ENCODE results near the gene STEAP1B.
"Not testable (repeated sequence)": the region's sequence is repeated elsewhere in the genome, so short reads cannot be mapped to it uniquely, and the experiment has no call there.

STEAP1B gene
- 0.05 to 0.17 reads per million in 2 donors for total RNA-seq

DNA sequence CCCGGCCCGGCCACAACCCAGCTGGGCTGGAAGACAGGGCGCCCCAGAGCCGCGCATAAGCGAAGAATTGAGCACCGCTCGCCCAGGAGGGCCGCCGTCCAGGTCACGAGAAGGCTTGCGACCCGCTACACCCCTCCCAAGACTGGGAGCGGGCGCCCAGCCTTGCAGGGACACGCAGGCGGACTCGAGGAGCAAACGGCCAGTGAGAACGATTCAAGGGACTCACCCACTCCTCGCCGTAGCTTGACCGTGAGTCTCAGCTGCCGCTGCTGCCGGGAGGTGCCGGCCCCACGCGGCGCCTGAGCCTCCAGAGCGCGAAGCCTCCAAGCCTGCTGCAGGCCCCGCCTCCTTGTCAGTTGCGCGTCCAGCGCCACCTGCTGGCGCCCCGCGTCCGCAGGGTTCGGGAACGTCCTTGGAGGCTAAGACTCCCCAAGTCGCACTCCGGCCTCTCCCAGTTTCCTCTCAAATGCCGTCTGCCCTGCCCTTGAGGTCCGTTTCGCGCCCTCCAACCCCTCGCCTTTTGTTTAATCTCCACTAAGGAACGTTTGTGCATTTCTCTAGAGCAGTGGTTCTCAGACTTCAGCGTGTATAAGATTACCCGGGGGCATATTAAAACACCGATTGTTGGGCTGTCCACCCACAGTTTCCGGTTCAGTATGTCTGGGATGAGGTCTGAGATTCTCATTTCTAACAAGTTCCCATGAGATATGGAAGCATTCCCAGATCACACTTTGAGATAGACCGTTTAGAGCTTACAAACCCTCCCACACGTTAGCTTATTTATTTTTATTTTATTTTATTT is at the start of gene STEAP1B:
TSS of gene STEAP1B (minus strand) at position 301 of the 802 bp plus-strand sequence. CDS start 5,333 bp downstream, outside the sequence.
- DNase-seq, result peak; percentile 44

DNA sequence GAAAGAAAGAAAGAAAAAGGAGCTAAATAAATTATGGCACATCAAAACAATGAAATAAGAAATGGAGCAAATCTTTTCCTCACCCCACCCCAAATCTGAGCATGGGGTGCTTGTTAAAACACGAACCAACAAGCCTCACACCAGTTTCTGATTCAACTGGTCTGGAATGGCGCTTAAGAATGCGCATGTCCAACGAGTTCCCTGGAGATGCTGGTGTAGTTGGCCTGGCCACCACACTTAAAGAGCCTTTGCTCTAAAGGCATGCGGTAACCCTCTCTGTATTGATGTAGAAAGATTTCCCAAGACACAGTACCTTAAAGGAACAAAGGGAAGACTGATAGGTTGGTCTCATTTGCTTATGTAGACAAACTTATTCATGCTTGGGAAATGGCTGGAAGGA is 49.1 kb upstream of the STEAP1B start:
- no peak for DNase-seq

DNA sequence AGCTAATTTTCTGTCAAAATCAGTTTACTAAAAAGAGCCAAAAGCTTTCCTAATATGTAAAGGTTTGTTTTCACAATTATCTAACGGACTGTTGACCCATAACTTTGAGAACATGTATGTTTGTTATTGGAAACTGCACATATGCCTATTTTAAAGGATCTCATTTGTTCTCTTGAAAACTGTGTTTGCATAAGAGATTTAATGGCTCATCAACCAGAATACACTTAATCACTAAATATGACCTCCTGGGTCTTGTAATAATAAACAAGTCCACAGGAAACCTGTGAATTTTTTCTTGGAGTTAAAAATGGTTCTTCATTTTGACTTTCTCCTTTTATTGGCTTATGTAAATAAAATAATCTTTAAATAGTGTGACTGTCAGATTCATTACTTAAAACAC is 48.3 kb upstream of the STEAP1B start:
- no peak for DNase-seq

DNA sequence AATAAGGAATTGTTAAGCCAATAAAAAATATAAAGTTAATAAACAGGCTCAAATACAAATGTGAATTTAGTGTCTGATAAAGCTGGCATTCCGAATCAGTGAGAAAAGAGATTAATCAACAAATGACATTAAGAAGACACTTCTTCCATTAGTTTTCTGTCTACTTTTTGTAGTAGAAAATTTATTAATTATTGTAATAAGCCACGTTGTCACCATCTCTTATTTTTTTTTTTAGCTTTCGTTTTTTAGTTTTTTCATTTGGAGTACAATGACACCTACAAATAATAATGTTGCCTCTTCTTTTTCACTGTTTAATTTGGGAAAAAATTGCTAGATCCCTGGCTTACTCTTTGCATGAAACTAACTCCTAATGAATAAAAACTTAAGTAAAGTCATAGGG is 46.8 kb upstream of the STEAP1B start:
- no peak for DNase-seq

GRCh38 chr7:22545529-22545928 is 45.5 kb upstream of the STEAP1B start:
- DNase-seq, result no peak

DNA sequence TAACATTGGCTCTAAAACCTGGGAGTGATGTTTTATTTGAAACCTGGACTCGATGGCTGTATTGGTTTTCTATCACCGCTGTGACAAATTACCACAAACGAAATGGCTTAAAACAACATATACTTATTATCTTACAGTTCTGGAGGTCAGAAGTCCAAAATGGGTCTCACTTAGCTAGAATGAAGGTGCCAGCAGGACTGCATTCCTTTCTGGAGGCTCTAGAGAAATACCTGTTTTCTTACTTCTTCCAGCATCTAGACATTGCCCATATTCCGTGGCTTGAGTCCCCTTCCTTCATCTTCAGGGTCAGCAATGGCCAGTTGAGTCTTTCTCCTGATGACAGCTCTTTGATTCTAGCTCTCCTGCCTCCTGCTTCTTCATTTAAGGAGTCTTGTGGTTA is 44.3 kb upstream of the STEAP1B start:
- DNase-seq, result no peak

- DNase-seq, result no peak
Observed at GRCh38 chr7:22543169-22543568, 43.2 kb upstream of the STEAP1B start.

DNA sequence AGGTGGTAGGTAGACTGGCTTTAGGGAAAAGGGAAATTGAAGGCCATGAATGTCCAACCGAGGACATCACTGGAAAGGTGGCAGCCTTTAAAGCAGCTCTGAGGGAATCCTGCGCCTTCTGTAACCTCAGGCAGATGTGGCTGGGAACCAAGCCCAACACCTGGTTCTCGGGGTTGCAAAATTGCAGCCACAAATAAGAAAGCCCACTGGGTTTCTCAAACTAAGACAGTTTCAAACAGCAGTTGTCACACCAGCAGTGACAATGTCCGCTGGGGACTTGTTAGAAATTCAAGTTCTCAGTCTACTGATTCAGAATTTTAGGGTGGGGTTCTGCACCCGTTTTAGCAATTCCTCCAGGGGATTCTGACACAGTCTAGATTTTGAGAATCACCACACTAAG is 42.7 kb upstream of the STEAP1B start:
- DNase-seq, result no peak

DNA sequence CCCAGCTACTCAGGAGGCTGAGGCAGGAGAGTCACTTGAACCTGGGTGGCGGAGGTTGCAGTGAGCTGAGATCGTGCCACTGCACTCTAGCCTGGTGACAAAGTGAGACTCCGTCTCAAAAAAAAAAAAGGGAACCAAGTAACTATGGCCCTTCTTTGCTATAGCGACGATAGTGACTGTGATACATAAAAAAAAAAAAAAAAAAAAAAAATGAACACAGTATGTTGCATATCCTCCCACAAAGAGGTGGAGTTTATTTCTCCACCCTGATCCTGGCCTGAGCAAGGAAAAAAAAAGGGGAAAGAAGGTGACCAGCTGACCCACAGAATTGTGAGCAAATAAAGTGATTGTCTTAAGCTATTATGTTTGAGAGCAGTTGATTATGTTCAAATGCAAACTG is 42.3 kb upstream of the STEAP1B start:
- no peak for DNase-seq

DNA sequence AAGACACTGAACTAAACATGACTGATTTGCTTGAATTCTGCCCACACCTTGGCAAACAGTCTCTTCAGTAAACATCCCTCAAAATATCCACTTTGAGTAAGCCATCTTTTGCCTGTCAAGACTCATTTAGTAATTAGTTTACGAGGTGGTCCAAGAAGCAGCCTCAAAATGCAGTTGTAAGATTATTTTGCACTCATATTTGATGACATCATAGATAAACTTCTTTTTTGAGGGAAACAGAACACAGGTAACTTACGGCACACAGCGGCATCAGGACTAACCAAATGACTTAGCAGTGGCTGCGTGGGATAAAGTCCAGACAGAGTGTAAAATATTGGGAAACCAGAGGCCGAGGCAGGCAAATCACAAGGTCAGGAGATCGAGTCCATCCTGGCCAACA is 41.8 kb upstream of the STEAP1B start:
- no peak for DNase-seq

- not testable (repeated sequence) for DNase-seq
Observed at GRCh38 chr7:22528537-22528936, 28.5 kb upstream of the STEAP1B start.

GRCh38 chr7:22524353-22524947 is 24.5 kb upstream of the STEAP1B start:
- DNase-seq, result not testable (repeated sequence)

DNA sequence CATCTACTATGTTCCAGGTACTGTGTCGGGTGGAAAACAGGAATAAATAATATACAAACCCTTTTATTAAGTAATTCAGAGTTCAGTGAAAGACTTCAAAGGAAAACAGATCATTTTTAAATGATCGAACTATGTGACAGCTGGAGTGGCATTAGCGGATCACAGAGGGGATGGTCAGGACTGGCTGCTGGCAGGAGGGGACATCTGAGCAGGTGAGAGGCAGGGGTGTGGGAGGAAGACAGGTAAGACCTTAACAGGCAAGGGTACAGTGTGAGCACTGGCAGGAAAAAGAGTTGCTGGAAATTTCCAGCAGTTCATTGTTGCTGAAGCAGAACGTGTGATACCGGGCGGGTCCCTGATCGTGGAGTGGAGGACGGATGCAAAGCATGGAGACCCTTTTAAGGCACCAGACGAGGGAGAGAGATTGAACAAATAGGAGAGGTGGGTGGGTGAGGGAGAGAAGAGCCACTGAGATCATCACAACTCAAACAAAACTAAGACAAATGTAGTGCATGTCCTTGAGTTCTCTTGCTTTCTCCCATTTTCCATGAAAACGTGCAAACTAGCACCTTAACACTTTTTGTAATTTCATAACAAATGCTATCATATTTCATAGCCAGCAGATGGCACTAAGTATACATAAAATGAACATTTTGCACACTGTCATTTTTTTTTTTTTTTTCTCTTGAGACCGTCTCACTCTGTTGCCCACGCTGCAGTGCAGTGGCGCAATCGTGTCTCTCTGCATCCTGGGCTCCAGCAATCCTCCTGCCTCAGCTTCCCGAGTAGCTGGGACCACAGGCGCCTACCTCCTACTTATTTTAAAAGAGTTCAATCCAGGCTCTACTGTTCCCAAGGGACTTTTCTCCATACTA is 23.7 kb upstream of the STEAP1B start:
- not testable (repeated sequence) for DNase-seq

GRCh38 chr7:22519560-22519959 is 19.6 kb upstream of the STEAP1B start:
- DNase-seq, result not testable (repeated sequence)

- not testable (repeated sequence) for DNase-seq
Observed at GRCh38 chr7:22516950-22517349, 17.0 kb upstream of the STEAP1B start.

GRCh38 chr7:22514963-22515362 is 15.0 kb upstream of the STEAP1B start:
- not testable (repeated sequence) for DNase-seq

DNA sequence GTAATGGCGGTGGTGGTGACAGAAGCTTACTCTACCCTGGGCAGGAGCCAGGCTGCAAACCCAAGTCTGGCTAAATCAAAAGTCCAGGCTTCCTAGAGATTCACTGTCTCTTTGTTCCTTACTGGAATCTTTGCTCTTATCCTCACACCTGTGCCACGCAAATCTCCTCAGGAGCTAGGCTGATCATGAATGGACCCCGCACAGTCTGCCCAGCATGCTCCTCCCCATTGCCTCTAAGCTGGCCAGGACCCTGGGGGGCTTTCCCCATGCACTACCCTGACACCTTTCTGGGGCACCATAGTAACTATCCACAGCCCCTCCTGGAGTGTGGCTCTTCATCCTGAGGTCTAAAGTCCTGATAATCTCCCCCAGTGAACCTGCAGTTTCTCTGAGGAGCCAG is 7.3 kb upstream of the STEAP1B start:
- DNase-seq, result not testable (repeated sequence)

GRCh38 chr7:22506316-22507020 is 6.5 kb upstream of the STEAP1B start:
- not testable (repeated sequence) for DNase-seq

DNA sequence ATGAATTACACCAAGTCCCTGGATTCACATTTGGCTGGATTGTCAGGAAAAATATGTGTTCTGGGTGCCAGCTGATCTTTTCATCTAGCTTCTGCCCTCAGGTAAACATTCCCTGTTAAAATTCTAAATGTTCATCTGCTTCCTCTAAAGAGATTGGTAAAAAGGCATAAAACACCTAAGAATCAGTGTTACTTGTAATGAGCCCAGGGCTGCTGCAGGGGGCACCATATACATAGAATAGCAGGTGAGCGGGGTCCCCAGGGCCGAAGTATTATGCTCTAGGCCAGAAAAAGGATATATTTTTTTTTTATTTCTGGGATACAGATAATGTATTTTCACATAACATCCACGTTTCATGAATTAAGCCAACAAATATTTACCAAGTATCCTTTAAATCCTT is 4.5 kb upstream of the STEAP1B start:
- DNase-seq, result not testable (repeated sequence)

DNA sequence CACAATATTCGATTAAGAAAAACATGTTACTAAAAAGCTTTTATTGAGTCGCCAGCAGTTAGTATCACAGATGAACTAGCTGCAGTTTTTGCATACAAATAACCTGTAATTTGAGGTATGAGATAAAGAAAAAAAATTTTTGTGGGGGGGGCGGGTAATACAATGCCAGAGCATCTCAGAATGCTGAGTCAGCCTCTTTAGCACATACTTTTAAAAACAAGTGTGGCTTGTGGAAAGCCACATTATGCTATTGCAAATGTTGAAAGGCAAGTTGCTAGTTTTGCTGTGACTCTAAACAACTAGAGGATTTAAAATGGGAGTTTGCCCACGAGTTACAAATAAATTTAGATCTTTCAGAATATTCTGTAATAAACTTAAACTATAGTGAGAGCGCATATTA is 2.1 kb upstream of the STEAP1B start:
- DNase-seq, result not testable (repeated sequence)

DNA sequence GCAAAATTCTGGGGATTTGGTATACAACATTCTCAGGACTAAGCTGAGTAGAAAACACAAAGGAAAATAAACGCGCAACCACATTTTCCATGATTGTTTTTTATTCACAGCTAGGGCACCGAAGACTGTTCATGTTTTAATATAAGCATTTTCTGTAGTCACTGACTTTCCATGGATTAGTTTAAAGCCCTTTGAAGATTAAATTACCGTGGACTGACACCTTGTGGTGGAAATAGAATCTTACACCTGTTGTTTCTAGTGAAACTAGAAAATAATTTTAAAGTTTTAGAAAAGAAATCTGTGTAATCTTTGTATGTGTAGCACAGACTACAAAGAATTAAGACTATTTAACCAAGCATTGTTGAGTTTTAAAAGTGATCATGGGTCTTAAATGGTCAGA is 1.3 kb upstream of the STEAP1B start:
- not testable (repeated sequence) for DNase-seq

DNA sequence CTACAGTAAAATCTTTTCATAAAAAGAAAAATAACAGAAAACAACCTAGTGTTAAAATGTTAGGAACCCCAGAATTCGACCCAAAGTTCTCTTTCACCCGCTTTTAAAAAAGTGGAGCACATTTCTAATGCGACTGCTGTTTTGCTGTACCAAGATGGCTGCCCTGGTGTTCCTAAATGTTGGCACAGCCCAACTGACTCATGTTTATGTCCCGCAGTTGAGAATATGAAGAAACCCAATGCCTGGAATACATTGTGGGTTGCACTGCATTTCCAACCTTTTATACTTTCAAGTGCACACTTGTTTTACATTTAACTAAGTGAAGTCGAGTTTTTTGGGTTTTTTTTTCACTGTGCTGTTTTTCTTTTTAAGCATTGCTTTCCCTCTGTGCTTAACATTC is 944 bp downstream of the STEAP1B start:
- no peak for DNase-seq

DNA sequence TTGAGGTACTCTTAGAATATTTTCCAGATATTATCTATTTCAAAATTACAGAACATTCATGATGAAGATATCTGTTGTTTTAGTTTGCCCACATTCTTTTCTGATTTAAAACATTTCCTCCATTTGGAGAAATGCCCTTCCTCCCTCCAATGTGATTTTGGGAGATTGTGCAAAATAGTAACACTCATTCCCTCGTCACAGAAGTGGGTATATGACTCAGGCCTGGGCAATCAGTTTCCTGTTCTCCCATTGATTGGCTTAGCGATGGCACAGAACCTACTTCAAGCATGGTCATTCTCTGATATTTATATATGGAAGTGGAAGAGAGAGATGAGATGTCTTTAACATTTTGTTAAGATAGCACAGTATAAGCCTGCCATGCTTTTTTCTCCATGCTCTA is 3.1 kb downstream of the STEAP1B start:
- DNase-seq, result not testable (repeated sequence)
